ENCODE results near the gene DPP6. TPM values are rescaled to one million over a fixed set of nuclear protein-coding genes. Genes with fewer than 3 reads are reported as not detected.

DPP6 gene
- total RNA-seq, 2 donors from 2014 or later: 0.05 to 38.7 TPM

GRCh38 chr7:154862153-154862791 is 810.1 kb downstream of the DPP6 start:
- 64% methylated on average over 16 of the region's 16 CpGs for WGBS
- Histone ChIP-seq H3K4me1 (replicated peaks) (no peaks in the 10 kb centered on the region), H3K27me3 (replicated peaks; ENCODE audit: insufficient read depth) (no peaks in the 10 kb centered on the region), H3K9me3 (no peaks in the 10 kb centered on the region), H3K27ac (no peak overlapping the region), H3K36me3 (no peaks in the 10 kb centered on the region), H3K4me3 (no peak overlapping the region)
- intact Hi-C loops (cut with DNase I): no loop called here
- TF ChIP-seq CTCF (IDR thresholded peaks at IDR 0.05) (no peak), POLR2AphosphoS5 (IDR thresholded peaks at IDR 0.05) (no peak), POLR2A (IDR thresholded peaks at IDR 0.05) (no peak)
- no peak for DNase-seq (ENCODE audit: low spot score)

- TF ChIP-seq POLR2AphosphoS5 (IDR thresholded peaks at IDR 0.05) (no peak), CTCF (IDR thresholded peaks at IDR 0.05) (no peak), POLR2A (IDR thresholded peaks at IDR 0.05) (no peak)
- Histone ChIP-seq H3K27me3 (replicated peaks; ENCODE audit: insufficient read depth) (no peaks in the 10 kb centered on the region), H3K36me3 (no peaks in the 10 kb centered on the region), H3K27ac (no peak overlapping the region), H3K9me3 (no peaks in the 10 kb centered on the region), H3K4me3 (no peak overlapping the region), H3K4me1 (replicated peaks) (no peaks in the 10 kb centered on the region)
- no peak for DNase-seq (ENCODE audit: low spot score)
- intact Hi-C loops (cut with DNase I): no loop called here
- 88% methylated on average over 16 of the region's 16 CpGs for whole genome bisulfite sequencing
Observed at GRCh38 chr7:154863766-154864522, 811.7 kb downstream of the DPP6 start.

DNA sequence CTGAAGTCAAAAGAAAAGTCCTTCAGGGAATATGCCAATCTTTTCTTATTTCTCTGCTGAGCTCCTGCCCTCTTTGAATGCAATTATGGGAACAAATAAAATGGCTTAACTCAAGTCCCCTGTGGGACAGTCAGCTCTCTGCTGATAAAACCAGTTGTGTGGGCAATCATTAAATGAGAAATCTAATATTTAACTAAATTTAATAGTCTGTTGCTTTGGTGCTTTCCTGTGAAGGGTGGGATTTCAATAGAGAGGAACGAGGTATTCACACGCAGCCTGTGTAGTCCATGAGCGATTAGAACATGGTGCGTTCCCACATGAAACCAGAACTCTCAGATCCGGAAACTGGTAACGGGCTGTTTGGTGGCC is 812.3 kb downstream of the DPP6 start:
- H3K4me1 ChIP-seq (replicated peaks): no peaks in the 10 kb centered on the region
- TF ChIP-seq POLR2AphosphoS5 (IDR thresholded peaks at IDR 0.05) (no peak), POLR2A (IDR thresholded peaks at IDR 0.05) (no peak), CTCF (IDR thresholded peaks at IDR 0.05) (no peak)
- no peak overlapping the region for H3K4me3 ChIP-seq
- no peak overlapping the region for H3K27ac ChIP-seq
- no peak for DNase-seq (ENCODE audit: low spot score)
- WGBS: 72% methylated on average over 6 of the region's 6 CpGs
- no peaks in the 10 kb centered on the region for H3K9me3 ChIP-seq
- no peaks in the 10 kb centered on the region for H3K27me3 ChIP-seq (replicated peaks; ENCODE audit: insufficient read depth)
- no peaks in the 10 kb centered on the region for H3K36me3 ChIP-seq
- intact Hi-C loops (cut with DNase I): no loop called here

GRCh38 chr7:154865984-154866685 is 813.9 kb downstream of the DPP6 start:
- 92% methylated on average over 14 of the region's 14 CpGs for WGBS
- no peak overlapping the region for H3K27ac ChIP-seq
- no peak overlapping the region for H3K4me3 ChIP-seq
- H3K9me3 ChIP-seq: no peaks in the 10 kb centered on the region
- DNase-seq (ENCODE audit: low spot score): no peak
- intact Hi-C loops (cut with DNase I): no loop called here
- TF ChIP-seq CTCF (IDR thresholded peaks at IDR 0.05) (no peak), POLR2AphosphoS5 (IDR thresholded peaks at IDR 0.05) (no peak), POLR2A (IDR thresholded peaks at IDR 0.05) (no peak)
- no peaks in the 10 kb centered on the region for H3K27me3 ChIP-seq (replicated peaks; ENCODE audit: insufficient read depth)
- no peaks in the 10 kb centered on the region for H3K36me3 ChIP-seq
- H3K4me1 ChIP-seq (replicated peaks): no peaks in the 10 kb centered on the region
